AG09309 (cell line): ENCODE measurements around the gene NFIC.

Experiments used
- DNase-seq: peaks from one replicate; pipeline ENCODE4 v3.0.0-alpha.2; 2010; ENCODE audit warnings: low read depth
- H3K4me3 ChIP-seq: 2 replicates; pipeline ENCODE4 v1.5.1; 2011; ENCODE audit warnings: mild to moderate bottlenecking, low read depth, low read length, moderate library complexity; ENCODE audit not compliant: control insufficient read depth
- CTCF ChIP-seq: IDR thresholded peaks from 2 replicates; pipeline ENCODE4 v1.5.1; 2011; ENCODE audit warnings: mild to moderate bottlenecking, low read depth, low read length, inconsistent platforms; ENCODE audit not compliant: insufficient read depth, control insufficient read depth; ENCODE audit errors: missing control alignments

NFIC gene

GRCh38 chr19:3401004-3401768 is 34.8 kb downstream of the NFIC start:
- no peak overlapping the region for H3K4me3 ChIP-seq
- TF ChIP-seq CTCF: no peak
- no peak for DNase-seq

GRCh38 chr19:3402631-3403443 is 36.5 kb downstream of the NFIC start:
- peak overlapping the region; percentile 12; the same call in 1 of the 2 replicates for H3K4me3 ChIP-seq
- no peak for TF ChIP-seq CTCF
- DNase-seq: no peak

- peak overlapping the region; percentile 12 for H3K4me3 ChIP-seq
- TF ChIP-seq CTCF: no peak
- DNase-seq: peak; percentile 93
These were observed 37.3 kb downstream of the NFIC start for GRCh38 chr19:3403489-3404323.

GRCh38 chr19:3404324-3405260 is 38.2 kb downstream of the NFIC start:
- DNase-seq: peak; percentile 76
- H3K4me3 ChIP-seq: peak overlapping the region; percentile 37
- TF ChIP-seq CTCF: no peak

- peak overlapping the region; percentile 37 for H3K4me3 ChIP-seq
- TF ChIP-seq CTCF: no peak
- DNase-seq: no peak
These were observed 38.9 kb downstream of the NFIC start for GRCh38 chr19:3405261-3405653.

- no peak for TF ChIP-seq CTCF
- no peak overlapping the region for H3K4me3 ChIP-seq
- no peak for DNase-seq
These were observed 40.3 kb downstream of the NFIC start for GRCh38 chr19:3406571-3407111.
